GM12878 (cell line): ENCODE data around the gene LCOR.

ENCODE experiments used
- CREB1 ChIP-seq: IDR thresholded peaks from 2 replicates; pipeline ENCODE4 v1.6.1; 2012; ENCODE audit warnings: low read depth, mild to moderate bottlenecking, inconsistent platforms
- EZH2 ChIP-seq: IDR thresholded peaks from 2 replicates; pipeline ENCODE4 v1.6.1; 2012; ENCODE audit warnings: low read depth, mild to moderate bottlenecking, control low read depth, inconsistent platforms, low read length, borderline replicate concordance; ENCODE audit not compliant: control insufficient read depth
- FOXM1 ChIP-seq: IDR thresholded peaks from 2 replicates; pipeline ENCODE4 v1.6.1; 2012; ENCODE audit warnings: low read depth, mild to moderate bottlenecking, inconsistent platforms, low read length, moderate library complexity
- POLR2A ChIP-seq: IDR thresholded peaks from 2 replicates; pipeline ENCODE4 v1.6.1; 2011; ENCODE audit warnings: low read depth, mild to moderate bottlenecking, low read length
- SUZ12 ChIP-seq: fragments of 200-600 bp; sonication (generic); IDR thresholded peaks from one replicate; pipeline ENCODE4 v1.6.1; 2018; ENCODE audit warnings: antibody characterized with exemption, mild to moderate bottlenecking; ENCODE audit not compliant: unreplicated experiment
- ZBTB11 ChIP-seq: fragments of 450-650 bp; formaldehyde crosslinking; IDR thresholded peaks from 2 replicates; pipeline ENCODE4 v1.5.0; 2022; ENCODE audit warnings: mild to moderate bottlenecking, missing genetic modification characterization
- TF ChIP-seq, protein P1 (sequence below): fragments of 450-650 bp; IDR thresholded peaks from 2 replicates; pipeline ENCODE4 v1.6.1; 2014; ENCODE audit warnings: mild to moderate bottlenecking

DNA sequence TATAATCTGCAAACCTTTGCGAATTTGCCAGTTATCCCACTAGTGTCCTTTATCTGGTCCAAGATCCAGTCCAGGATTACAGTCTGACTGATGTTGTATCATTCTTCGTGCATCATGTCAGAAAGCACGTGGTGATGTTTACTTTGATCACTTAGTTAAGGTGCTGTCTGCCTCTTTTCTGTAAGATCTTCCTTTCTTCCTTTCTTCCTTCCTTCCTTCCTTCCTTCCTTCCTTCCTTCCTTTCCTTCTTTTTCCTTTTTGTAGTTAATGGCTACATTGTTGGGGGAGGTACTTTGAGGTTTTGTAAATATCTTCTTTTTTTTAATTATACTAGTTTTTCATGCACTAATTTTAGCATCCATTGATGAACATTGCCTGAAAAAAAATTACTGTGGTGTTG is 80.3 kb downstream of the LCOR start:
- no peak for TF ChIP-seq CREB1
- TF ChIP-seq, protein P1, sequence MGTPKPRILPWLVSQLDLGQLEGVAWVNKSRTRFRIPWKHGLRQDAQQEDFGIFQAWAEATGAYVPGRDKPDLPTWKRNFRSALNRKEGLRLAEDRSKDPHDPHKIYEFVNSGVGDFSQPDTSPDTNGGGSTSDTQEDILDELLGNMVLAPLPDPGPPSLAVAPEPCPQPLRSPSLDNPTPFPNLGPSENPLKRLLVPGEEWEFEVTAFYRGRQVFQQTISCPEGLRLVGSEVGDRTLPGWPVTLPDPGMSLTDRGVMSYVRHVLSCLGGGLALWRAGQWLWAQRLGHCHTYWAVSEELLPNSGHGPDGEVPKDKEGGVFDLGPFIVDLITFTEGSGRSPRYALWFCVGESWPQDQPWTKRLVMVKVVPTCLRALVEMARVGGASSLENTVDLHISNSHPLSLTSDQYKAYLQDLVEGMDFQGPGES: no peak
- TF ChIP-seq EZH2: no peak
- TF ChIP-seq ZBTB11: no peak
- TF ChIP-seq SUZ12: no peak
- TF ChIP-seq FOXM1: no peak
- no peak for TF ChIP-seq POLR2A
